ENCODE measurements around the gene MCF2L2.
"Not testable (repeated sequence)": the region's sequence is repeated elsewhere in the genome, so short reads cannot be mapped to it uniquely, and the experiment has no call there.

The MCF2L2 gene

GRCh38 chr3:183443395-183444385 lies 15.3 kb upstream of the MCF2L2 start:
- DNase-seq: no peak

- DNase-seq: no peak
Measured at GRCh38 chr3:183442994-183443393, 14.6 kb upstream of the MCF2L2 start.

GRCh38 chr3:183440521-183440920 lies 12.1 kb upstream of the MCF2L2 start:
- not testable (repeated sequence) for DNase-seq

- no peak for DNase-seq
Measured at GRCh38 chr3:183439515-183439914, 11.1 kb upstream of the MCF2L2 start.

GRCh38 chr3:183438735-183439134 lies 10.3 kb upstream of the MCF2L2 start:
- DNase-seq: peak; percentile 56

- DNase-seq: no peak
Measured at GRCh38 chr3:183437666-183438564, 9.5 kb upstream of the MCF2L2 start.

- DNase-seq: no peak
Measured at GRCh38 chr3:183437061-183437460, 8.6 kb upstream of the MCF2L2 start.

GRCh38 chr3:183435661-183436060 lies 7.2 kb upstream of the MCF2L2 start:
- no peak for DNase-seq

GRCh38 chr3:183434992-183435391 lies 6.6 kb upstream of the MCF2L2 start:
- no peak for DNase-seq

- DNase-seq: no peak
Measured at GRCh38 chr3:183434503-183434902, 6.1 kb upstream of the MCF2L2 start.

GRCh38 chr3:183430325-183430957 lies 2.0 kb upstream of the MCF2L2 start:
- no peak for DNase-seq

GRCh38 chr3:183427876-183428446 lies 458 bp downstream of the MCF2L2 start:
- DNase-seq: peak; percentile 41

GRCh38 chr3:183427196-183427875 lies 1.1 kb downstream of the MCF2L2 start:
- DNase-seq: no peak

- not testable (repeated sequence) for DNase-seq
Measured at GRCh38 chr3:183418807-183419206, 9.6 kb downstream of the MCF2L2 start.

- DNase-seq: no peak
Measured at GRCh38 chr3:183411216-183411922, 17.1 kb downstream of the MCF2L2 start.

- DNase-seq: no peak
Measured at GRCh38 chr3:183410759-183411158, 17.7 kb downstream of the MCF2L2 start.

GRCh38 chr3:183410280-183410679 lies 18.1 kb downstream of the MCF2L2 start:
- DNase-seq: no peak

- no peak for DNase-seq
Measured at GRCh38 chr3:183409219-183409618, 19.2 kb downstream of the MCF2L2 start.

GRCh38 chr3:183401678-183402077 lies 26.7 kb downstream of the MCF2L2 start:
- DNase-seq: no peak

GRCh38 chr3:183400352-183400751 lies 28.1 kb downstream of the MCF2L2 start:
- no peak for DNase-seq

GRCh38 chr3:183396662-183397391 lies 31.6 kb downstream of the MCF2L2 start:
- DNase-seq: no peak
